ENCODE measurements around the gene ADK.

- peak; percentile 29 for TF ChIP-seq POLR2A (IDR thresholded peaks at IDR 0.05)
- TF ChIP-seq CTCF (IDR thresholded peaks at IDR 0.05) = no peak
These were observed 434.4 kb downstream of the ADK start for GRCh38 chr10:74585231-74586087.

Data from right lobe of liver (tissue), 4 donors.